Measurements from ENCODE around the gene AQP7.
"Not testable (repeated sequence)": the region's sequence is repeated elsewhere in the genome, so short reads cannot be mapped to it uniquely, and the experiment has no call there.

GRCh38 chr9:33386998-33387397 lies 15.4 kb downstream of the AQP7 start:
- TF ChIP-seq, protein P1, sequence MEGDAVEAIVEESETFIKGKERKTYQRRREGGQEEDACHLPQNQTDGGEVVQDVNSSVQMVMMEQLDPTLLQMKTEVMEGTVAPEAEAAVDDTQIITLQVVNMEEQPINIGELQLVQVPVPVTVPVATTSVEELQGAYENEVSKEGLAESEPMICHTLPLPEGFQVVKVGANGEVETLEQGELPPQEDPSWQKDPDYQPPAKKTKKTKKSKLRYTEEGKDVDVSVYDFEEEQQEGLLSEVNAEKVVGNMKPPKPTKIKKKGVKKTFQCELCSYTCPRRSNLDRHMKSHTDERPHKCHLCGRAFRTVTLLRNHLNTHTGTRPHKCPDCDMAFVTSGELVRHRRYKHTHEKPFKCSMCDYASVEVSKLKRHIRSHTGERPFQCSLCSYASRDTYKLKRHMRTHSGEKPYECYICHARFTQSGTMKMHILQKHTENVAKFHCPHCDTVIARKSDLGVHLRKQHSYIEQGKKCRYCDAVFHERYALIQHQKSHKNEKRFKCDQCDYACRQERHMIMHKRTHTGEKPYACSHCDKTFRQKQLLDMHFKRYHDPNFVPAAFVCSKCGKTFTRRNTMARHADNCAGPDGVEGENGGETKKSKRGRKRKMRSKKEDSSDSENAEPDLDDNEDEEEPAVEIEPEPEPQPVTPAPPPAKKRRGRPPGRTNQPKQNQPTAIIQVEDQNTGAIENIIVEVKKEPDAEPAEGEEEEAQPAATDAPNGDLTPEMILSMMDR (IDR thresholded peaks at IDR 0.05; ENCODE audit: insufficient read depth, low read length, poor library complexity, severe bottlenecking) = not testable (repeated sequence)
- TF ChIP-seq EZH2phosphoT487 (conservative IDR thresholded peaks at IDR 0.05; ENCODE audit: low read length) = not testable (repeated sequence)

All from SU-DHL-6 (cell line).